SK-N-DZ (cell line): ENCODE data around the gene DCTN2.
"Not testable (repeated sequence)": the region's sequence is repeated elsewhere in the genome, so short reads cannot be mapped to it uniquely, and the experiment has no call there.

Experiments used
- DNase-seq: peaks from one replicate; pipeline ENCODE4 v3.0.0-alpha.2; 2015; ENCODE audit warnings: low spot score

The DCTN2 gene

GRCh38 chr12:57528831-57529555, 18.0 kb downstream of the DCTN2 start:
- DNase-seq: no peak

GRCh38 chr12:57528176-57528575, 18.8 kb downstream of the DCTN2 start:
- DNase-seq: no peak

- DNase-seq: no peak
These were observed 19.8 kb downstream of the DCTN2 start for GRCh38 chr12:57527184-57527583.

- no peak for DNase-seq
These were observed 20.4 kb downstream of the DCTN2 start for GRCh38 chr12:57526477-57527126.

- DNase-seq: no peak
These were observed 21.2 kb downstream of the DCTN2 start for GRCh38 chr12:57525615-57526383.

- DNase-seq: peak; percentile 48
These were observed 22.0 kb downstream of the DCTN2 start for GRCh38 chr12:57524814-57525614.

- no peak for DNase-seq
These were observed 23.0 kb downstream of the DCTN2 start for GRCh38 chr12:57523706-57524614.

- DNase-seq: peak; percentile 62
These were observed 23.9 kb downstream of the DCTN2 start for GRCh38 chr12:57522887-57523705.

- peak; percentile 89 for DNase-seq
These were observed 24.7 kb downstream of the DCTN2 start, which contains the start of gene MBD6 for GRCh38 chr12:57522011-57522886. MBD6 (plus strand) TSS chr12:57522824; CDS start chr12:57524304, 1,480 bp downstream.

- DNase-seq: peak; percentile 81
These were observed 25.4 kb downstream of the DCTN2 start for GRCh38 chr12:57521525-57522010.

- DNase-seq: peak; percentile 99
These were observed 26.8 kb downstream of the DCTN2 start, which contains the start of gene DDIT3 for GRCh38 chr12:57520053-57520818. DDIT3 (minus strand) TSS chr12:57520514; CDS start chr12:57517406, 3,108 bp downstream.

GRCh38 chr12:57519796-57520052, 27.3 kb downstream of the DCTN2 start:
- peak; percentile 62 for DNase-seq

GRCh38 chr12:57518920-57519795, 27.8 kb downstream of the DCTN2 start:
- DNase-seq: no peak

GRCh38 chr12:57518176-57518919, 28.6 kb downstream of the DCTN2 start:
- no peak for DNase-seq

GRCh38 chr12:57517718-57518117, 29.3 kb downstream of the DCTN2 start:
- not testable (repeated sequence) for DNase-seq

- no peak for DNase-seq
These were observed 29.8 kb downstream of the DCTN2 start for GRCh38 chr12:57517187-57517586.
